GM10847 (cell line): ENCODE results near the gene STAM2.

Source experiments
- POLR2A ChIP-seq: IDR thresholded peaks from 2 replicates; pipeline ENCODE4 v1.6.1; 2011; ENCODE audit not compliant: insufficient read length; ENCODE audit errors: extremely low read depth

STAM2 gene

DNA sequence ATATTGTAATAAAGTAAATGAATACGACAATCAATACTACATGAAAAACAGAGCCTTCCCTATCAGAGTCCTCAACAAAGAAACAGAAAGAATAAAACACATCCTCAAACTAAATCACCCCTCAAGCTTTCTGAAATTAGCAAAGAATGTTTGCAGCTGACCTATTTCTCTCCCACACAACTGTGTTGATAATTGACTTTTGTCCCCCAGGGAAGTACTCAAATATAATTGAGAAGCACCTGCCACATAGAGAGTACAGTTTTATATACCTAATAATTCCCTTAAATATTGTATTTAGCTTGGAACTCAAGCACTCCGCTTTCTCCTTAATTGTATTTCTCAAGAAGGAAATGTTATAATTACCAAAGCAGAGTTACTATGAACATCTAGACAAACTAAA lies 89.3 kb downstream of the STAM2 start:
- TF ChIP-seq POLR2A: no peak

DNA sequence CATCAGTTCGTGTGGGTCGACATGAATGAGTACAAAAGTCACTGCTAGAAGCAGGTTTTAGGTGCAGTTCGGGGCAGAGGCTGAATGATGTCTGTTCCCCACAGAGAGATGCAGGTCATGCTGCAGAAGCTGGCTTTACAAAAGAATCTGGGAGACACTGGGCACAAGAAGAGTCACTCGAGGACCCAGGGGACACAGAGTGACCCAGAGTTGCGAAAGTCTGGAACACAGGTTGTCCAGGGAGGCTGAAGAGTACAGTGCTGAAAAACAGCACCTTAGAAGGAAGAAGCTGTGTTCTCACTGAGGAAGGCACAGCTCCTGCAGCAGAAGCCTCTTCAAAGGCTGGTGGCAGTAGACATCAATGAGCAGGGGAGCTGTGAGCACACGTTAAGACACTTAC lies 91.5 kb downstream of the STAM2 start:
- TF ChIP-seq POLR2A: no peak

DNA sequence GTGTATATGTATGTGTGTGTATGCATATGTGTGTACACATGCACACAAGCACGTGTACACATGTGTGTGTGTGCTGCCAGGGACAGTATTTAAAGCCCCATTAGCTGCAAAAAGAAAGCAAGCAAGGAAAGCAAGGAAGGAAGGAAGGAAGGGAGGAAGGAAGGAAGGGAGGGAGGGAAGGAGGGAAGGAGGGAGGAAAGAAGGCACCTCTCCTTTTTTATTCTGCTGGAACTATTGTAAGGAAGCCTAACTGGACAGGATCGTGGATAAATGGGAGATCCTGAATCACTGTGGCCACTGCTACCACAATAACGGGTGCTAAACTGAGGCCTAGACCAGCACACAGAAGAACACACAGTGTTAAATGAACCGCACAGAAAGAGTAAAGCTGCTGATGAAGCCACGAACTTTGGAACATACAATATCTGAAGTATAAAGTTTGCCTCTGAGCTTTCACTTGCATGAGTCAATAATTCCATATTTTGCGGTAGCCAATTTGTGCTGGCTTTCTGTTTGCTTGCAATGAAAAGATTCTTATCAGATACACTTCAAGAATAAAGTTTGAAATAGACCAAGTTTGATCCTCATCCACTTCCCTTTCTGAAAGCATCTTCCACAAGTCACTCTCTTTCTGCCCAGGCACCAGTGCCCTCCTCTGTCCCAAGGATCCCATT lies 92.2 kb downstream of the STAM2 start:
- TF ChIP-seq POLR2A: no peak

DNA sequence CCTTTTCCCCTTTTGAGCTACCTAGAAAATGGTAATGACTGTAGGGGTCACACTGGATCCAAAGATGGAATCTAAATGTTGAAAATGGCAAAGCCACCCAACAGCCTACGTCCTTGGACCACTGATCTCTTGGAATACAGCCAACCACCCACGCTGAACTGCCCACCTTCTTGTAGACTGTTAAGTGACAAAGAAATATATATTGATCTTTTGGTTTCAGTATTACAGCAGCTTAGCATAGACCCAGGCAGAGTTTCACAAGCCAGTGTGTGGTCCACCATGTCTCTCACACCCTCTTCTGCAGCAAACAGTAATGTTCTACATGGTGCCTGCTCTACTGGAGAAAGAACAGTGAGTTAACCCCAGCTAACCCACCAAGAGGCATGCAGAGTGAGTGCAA lies 96.9 kb downstream of the STAM2 start:
- TF ChIP-seq POLR2A: no peak

DNA sequence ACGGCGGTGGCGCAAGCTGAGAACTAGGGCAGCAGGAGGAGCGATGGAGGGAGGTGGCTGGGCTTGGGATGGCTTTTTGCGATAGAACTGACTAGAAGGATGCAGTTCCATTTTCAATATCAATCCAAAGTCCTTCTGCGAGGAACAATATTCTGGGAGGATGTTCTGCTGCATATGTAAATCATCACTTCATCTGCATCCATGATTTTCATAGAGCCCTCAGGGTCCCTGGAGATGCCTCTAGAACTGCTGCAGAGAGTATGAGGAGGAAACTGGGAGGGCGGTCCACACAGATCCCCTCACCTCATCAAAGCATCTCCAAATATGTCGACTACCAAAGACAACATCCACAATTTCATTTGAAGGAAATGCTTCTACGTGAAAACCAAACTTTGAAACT lies 97.5 kb downstream of the STAM2 start:
- TF ChIP-seq POLR2A: no peak

DNA sequence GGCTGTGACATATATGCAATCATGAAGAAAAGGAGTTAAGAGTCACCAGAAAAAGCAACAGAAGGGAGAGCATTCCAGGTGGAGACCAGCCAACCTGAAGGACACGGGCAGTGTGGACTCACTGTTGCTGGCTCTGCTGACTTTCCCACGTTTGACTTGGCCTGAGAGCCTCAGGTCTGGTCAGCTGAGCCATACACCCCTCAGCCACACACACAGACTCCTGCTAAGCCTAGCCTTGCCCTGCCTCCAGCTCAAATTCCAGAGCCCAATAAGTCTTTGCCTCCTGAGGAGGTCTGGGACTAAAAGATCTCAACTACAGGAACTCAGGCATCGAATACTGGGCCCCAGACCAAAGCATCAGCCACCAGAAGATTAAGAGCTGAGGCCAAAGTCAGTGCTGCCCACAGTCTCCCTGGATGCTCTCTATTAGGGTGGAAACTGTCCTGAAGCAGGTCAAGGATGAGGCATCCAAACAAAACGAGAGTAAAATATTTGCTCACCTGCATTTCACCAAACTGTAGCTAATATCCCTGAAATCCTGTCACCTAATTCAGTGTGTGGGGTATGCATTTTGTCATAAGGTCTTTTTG lies 100.0 kb downstream of the STAM2 start:
- no peak for TF ChIP-seq POLR2A

DNA sequence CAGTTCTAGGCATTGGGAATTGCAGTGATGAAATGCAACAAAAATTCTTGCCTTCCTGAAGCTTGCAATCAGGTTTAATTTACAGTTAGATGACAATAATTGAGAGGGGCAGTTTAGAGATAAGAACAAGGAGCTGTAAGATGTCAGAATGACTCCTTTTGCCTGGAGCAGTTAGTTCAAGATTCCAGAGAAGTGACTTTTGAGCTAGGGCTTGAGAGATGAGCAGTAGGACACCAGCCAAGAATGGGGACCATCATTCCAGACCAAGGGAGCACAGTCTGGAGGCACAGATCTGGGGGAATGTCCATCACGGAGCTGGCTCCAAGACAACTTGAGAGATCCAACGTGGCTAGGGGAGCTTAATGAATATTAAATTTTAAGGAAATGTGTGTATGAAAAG lies 103.6 kb downstream of the STAM2 start:
- TF ChIP-seq POLR2A: no peak

DNA sequence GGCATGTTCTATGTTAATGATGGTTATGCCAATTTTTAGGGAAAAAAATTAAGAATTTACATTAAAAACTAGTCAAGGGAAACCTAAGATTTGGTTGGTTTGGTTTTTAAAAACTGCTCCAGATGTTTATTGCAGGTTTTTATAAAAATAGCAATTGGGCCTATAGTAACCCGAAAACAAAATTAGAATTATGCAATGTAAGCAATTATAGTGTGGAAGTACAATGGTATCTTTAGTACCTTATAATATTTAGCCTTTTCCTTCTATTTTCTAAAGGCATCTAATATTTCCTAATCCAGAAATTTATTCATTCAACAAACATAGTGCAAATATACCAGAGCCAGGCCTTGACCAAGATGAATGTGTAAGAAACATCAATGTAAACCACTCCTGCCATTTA lies 104.0 kb downstream of the STAM2 start:
- no peak for TF ChIP-seq POLR2A

DNA sequence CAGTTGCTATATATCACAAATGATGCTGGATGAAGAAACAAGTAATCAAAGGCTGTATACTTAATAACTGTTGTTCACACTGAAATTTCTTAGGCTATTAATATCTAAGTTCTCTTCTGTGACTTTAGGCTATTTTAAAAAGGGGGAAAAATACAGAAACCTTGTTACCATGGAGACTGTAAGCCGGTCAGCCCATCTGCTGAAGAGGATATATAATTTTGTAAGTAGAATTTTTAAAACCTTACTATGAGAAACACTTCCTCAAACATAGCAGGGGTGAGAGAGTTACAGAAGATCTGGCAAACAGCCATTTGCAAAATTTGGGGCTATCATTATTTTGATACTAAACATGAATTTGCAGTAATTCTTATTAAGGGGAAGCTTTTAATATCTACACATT lies 104.5 kb downstream of the STAM2 start:
- no peak for TF ChIP-seq POLR2A

DNA sequence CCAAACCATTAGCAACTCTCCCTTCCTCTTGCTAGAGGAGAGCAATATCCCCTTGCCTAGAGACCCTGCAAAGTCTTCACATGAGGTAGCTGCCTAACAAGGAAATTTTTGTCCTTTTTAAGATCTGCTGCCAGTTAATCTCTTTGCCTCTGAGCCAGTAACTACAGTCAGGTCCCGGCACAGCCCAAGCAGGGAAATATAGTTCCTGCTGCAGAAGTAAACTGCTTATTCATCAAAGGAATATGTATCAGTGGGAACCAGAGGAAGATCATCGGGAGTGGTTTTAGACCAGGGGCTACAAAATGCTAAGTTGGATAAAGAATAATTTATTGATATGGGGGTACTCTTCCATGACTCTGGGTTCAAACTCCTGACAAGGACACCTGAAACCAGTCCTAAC lies 107.3 kb downstream of the STAM2 start:
- no peak for TF ChIP-seq POLR2A

DNA sequence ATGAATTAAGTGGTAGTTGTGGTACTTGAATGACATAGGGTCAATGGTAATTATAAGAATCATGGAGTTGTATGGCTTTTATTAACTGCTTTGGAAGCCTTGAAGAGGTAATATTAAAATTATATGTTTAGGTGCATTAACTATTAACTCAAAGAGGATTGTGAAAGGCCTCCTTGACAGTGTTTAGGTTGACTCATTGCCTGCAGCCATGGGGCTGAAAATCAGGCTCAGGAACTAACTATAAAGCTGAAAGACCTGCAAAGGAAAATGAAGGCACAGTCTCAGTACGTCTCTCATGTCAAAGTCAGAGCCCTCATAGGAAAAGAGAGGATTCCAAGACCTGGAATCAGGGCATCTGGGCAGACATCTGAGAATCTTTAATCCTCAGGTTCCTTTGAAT lies 107.7 kb downstream of the STAM2 start:
- no peak for TF ChIP-seq POLR2A
